Measurements from ENCODE around the gene NID1.

The NID1 gene

DNA sequence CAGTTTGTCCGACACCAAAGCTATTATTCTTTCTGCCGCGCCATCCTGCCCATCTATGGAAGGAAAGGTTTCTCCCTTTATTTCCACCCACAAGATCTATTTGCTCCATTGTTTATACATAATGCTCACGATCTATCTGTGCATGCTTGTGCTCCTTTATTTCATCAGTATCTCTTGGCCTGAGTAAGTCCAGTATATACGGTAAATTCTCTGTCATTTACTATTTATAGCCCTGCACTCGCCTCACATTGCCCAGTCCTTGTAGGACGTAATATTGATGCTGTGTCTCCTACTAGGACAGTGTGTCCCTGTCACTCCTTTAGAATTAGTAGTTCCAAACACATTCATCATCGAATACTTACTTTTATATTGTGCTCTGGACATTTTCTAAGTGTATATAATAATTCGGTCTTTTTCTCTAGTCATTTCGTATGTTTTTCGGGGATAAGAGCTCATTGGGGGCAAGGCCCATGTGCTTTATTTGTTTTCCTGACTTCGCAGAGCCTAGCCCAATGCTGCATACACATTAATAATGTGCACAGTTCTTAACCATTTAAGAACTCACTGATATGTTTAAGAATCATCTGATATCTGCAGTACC lies 3.1 kb upstream of the NID1 start:
- DNase-seq (ENCODE audit: low read depth, low spot score) = no peak

DNA sequence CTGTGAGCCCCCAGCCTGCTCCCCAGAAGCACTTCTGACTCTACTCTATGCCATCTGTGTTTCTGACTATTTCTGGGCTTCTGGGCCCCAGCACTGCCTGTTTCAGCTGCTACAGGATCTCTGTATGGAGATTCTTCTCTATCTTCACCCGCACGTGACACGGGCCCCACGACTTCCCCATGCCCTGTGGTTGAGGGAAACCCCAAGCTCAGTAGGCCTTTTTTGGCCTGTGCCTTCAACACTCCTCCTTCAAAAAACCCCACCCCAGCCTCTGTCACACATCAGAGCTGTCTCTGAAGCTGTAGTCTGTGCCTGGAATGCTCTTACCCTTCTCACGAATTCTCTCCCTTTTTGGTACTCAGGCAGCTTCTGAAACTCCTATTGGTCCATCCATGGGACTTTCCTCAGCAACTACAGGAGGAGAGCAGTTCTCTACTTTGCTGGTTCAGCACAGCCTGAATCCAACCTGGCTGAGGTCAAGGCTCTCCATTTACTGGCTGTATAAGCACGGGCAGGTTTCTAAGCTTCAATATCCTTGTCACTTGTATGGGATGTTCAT lies 2.0 kb upstream of the NID1 start:
- DNase-seq (ENCODE audit: low read depth, low spot score) = no peak

DNA sequence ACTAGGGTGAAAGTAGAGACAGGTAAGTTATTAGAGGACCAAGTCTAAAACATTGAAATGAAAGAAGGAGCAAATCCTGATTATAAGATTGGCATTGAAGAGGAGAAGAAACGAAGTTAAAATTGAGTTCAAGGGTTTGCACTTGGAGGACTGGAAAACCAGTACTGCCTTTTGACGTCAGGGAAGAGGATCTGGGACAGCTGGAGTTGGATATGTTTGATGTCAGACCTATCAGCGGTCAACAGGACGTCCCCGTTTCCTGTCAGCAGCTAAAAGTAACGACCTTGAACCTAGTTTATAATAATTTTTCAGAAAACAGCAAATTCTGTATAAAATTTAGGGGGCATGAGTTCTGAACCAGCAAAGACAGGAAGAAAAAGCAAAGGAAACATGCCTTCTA lies 1.2 kb upstream of the NID1 start:
- DNase-seq (ENCODE audit: low read depth, low spot score) = no peak

DNA sequence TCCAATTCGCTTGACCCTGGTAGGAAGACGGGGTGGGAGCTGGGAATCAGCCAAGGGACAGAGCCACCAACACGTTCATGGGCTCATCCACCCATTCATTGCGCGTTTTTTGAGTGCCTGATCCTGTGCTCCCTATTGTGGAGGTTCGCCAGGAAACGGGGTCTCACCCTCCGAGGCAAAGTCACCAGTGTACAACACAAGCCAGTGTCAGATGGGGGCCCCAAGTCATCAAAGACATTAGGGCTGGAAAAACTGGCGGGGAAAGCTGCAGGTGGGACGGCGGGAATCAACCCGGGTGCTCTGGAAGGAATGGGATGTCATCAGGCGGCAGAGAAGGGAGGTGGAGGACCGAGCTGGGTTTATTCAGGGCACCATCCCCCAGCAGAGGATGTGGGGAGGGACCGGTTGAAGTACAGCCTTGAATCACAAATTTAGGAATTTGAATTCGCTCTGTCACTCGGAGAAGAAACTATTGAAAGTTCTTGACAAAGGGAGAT lies 667 bp upstream of the NID1 start:
- no peak for DNase-seq (ENCODE audit: low read depth, low spot score)

DNA sequence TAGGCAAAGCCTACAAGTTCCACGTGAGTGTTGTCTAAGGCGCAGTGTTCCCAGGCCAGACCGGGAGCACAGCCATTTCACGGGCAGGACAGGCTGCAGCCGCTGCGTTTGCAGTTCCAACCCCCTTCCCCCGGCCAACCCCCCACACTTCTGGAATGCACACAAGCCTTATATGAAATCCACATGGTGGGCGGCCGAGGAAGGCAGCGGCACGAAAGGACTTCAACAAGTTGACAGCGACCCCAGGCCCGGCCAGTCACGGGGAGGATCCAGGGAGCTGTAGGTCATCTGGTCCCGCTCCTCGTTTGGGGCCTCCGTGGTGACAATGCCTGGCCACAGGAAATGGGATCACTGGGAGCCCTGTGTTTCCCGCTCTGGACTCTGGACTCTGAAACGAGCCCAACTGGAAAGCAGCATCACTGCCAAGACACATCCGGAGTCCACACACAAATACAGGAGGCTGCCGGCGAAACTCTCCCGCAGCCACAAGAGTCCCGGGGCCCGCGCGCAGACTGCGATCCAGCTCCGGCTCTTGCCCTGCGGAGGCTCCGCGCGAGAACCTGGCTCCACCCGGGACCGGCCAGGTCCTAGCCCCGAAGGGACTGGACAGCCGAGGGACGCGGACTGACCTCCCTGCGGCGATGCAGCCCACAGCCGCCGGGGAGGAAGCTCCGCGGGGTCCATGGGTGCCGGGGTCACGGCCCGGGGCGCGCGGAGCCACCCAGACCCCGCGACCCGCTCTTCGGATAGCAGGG lies 794 bp downstream of the NID1 start:
- no peak for DNase-seq (ENCODE audit: low read depth, low spot score)

DNA sequence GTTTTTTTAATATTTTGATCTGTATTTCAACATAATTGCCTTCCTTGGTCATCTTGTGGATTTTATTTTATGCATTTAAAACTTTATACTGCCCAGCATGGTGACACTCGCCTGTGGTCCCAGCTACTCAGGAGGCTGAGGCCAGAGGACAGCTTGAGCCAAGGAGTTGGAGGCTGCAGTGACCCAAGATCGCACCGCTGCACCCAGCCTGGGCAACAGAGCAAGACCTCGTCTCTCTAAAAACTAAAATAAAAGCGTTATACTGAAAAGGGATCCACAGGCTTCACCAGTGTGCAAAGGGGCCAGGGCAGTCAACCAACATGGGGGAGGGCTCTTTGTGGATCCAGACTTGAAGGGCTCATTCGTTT lies 1.4 kb downstream of the NID1 start:
- no peak for DNase-seq (ENCODE audit: low read depth, low spot score)

DNA sequence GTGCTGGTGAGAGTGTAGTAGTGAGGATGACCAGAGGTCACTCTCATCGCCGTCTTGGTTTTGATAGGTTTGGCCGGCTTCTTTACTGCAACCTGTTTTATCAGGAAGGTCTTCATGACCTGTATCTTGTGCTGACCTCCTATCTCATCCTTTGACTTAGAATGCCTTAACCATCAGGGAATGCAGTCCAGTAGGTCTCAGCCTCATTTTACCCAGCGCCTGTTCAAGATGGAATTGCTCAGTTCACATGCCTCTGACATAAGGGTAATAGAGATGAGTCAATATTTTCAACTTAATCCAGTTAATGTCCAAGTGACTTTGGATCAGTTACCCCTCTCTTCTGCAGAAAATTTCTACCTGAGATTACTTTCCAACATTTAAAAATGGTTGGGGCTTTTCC lies 4.6 kb downstream of the NID1 start:
- DNase-seq (ENCODE audit: low read depth, low spot score) = no peak

DNA sequence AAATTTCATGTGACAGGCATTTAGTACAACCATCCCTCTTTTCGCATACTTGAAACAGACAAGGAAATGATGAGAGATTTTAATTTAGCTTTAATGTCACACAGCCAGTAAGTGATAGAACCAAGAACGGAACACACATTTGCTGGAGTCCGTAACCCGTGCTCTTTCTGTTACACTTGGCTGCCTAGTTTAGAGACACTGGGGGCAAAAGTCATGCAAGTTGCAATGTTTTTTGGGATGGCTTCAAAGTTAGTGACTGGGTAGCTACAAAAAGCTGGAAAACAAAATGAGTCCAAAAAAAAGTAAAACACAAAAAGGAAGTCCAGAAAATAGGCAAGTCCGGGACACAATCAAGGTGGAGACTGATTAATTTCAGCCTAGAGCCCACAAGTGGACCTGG lies 5.9 kb downstream of the NID1 start:
- DNase-seq (ENCODE audit: low read depth, low spot score) = no peak

DNA sequence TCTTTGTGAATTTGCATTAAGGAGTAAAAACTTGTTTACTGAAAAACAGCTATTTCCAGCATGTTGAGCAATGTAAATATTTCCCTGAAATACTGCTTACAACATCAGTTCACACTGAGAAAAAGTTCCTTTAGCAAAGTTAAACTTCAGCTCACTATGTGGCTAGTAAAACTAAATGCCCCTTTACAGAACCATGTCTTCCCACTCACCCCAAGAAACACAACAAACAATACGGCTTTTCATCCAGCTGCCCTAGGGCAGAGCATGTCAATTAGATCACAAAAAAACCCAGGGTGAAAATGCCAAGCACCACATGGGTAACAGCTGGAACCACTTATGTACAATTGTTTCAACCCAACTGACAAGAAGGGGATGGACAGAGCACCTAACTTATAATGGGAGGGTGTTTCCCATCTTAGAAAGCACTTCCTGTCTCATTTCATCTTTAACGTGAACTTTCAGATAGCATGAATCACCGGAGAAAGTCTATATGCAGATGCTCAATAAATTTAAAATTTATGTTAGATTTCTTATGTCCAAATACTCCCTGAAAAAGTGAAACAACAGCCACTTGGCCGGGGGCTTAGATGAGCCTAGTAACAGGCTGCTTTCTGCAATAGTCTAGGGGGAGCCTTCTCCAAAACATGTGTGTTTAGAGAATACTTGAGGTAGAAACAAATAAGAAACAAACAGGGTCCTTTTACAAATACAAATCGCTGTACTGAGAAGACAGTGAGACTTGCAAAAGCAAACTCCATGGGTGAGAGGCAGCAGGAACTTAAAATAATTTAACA lies 6.6 kb downstream of the NID1 start:
- DNase-seq (ENCODE audit: low read depth, low spot score) = no peak

DNA sequence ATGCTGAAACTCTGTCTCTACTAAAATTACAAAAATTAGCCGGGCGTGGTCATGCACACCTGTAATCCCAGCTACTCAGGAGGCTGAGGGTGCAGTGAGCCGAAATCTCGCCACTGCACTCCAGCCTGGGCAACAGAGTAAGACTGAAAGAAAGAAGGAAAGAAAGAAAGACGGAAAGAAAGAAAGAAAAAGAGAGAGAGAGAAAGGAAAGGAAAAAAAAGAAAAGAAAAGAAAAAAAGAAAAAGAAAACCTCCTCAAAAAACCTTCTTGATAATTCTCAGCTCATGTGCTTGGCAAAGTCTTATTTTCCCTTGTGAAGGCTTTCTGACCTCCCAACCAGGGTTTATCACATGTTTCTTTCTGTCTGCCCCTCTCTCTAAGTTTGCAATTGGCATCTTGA lies 7.3 kb downstream of the NID1 start:
- DNase-seq (ENCODE audit: low read depth, low spot score) = no peak

DNA sequence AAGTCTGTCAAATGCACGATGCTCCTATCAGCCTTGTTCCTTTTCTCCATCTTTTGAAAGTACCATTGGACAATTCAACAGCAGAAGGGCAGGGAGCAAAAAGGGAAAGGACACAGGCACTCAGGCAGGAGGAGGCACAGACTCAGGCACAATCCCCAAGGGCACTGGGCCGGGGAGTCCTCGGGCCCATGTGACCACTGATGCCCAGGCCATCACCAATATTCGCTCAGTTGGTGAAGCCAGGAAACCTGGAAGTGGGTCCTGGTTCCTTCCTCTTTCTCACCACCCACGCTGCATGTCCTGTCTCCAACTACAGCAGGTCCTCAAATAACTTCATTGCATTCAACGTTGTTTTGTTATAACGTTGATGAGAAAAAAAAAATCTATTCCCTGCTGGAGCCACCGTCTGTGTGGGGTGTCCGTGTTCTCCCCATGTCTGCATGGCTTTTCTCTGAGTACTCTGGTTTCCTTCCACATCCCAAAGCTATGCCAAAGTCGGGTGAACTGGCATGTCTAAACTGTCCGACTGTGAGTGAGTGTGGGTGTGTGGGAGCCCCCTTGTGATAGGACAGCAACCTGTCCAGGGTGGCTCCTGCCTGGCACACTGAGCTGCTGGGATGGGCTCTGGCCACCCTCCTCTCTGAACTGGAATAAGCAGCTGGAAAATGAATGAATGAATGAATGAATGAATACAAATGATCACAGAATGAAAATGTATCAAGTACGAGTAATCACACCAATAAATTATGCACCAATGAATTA lies 12.5 kb downstream of the NID1 start:
- DNase-seq (ENCODE audit: low read depth, low spot score) = no peak

DNA sequence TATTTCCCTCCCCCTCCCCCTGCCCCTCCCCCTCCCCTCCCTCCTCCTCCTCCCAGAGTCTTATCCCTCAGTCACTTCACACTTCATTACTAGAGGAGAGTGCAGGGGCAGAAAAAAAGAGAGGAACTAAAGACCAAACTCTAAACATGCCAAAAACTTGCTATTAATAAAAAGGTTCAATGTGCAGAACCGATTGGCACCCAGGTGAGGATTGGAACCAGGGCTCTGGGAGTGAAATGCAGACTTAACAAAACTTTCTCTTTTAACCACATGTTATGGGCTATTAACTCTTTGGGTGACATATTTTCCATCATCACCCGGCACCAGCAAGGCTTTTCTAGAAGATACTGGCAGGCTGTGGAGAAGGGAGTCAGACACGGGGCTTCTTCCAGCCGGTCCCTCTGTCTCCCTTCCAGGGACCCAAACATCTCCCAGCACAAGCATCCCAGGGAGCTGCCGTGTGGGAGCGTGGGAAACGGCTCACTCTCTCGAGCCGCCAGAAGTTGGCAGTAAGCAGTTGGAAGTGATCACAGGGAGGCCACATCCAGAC lies 13.6 kb downstream of the NID1 start:
- DNase-seq (ENCODE audit: low read depth, low spot score) = no peak

DNA sequence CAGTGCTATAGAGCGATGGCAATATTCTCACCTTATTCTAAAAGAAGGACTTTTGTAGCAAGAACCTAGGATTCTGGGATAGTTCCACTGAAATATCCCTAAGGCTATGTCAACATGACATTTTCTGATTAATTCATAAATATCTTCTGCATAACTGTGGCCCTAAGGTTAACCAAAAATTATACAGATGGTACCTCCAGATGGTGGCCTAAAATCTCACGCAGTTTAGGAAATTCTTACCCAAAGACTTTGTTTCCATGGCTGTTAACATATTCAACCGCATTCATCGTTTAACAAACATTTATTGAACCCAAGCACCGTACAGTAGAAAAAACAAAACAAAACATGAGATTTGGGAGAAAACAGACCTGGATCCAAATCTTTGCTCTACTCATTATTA lies 19.1 kb downstream of the NID1 start:
- no peak for DNase-seq (ENCODE audit: low read depth, low spot score)

DNA sequence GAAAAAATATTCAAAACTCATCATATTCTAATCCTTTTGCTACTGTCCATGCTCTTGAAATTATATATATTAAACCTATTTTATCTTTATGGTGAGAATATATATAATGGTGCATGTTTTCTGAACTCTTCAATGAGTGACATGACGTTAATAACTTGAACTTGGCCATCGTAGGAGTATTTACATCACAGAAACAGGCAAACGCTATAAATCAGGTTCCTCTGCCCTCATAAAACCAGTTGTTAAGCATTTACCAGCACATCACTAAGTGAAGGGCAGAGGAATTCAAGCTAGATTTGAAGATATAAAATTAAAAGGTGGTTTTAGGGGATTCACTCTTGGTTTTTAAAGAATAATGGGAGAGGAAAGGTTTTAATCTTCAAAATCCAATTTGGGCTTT lies 20.5 kb downstream of the NID1 start:
- DNase-seq (ENCODE audit: low read depth, low spot score) = no peak

DNA sequence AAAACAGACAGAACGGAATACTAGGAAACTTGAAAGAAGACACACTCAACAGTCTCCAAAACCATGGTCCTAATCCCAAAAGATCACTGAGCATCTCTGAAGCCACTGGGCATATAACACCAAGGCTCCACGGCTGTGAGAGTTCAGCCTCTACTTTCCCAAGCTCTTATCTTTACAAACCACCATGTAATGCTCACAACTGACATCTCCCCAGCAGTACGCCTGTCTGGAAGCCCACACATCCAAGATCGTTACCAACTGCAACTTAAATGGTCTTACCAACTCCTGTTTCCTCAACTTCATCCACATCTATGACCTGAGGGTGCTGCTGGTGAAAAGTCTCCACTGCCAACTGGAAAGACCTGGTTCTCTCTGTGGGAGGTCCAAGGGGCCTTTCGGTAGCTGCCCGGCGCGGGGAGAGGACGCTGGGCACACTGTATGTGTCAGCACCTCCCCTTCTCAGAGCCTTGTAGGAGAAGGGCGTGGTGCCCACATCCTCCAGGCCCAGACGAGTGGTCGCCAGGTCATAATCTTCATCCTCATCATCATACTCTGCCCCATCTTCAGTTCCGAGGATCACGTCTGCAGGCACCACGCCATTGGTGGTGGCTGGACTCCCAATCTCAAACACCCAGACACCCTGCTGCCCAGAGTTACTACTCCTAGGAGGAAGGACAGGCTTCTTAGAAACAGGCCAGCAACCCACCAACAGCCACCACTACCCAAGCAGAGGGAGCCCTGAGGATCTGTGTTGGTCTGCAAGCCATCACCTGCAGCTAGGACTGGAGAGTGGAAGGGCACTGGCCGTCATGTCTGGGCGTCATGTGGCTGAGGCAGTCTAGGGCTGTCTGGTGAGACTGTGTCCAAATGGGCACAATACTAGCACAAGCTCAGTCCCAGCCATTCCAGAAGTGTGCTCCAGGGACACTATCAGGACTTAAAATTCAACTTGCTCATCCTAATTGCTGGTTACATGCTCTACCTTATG lies 23.0 kb downstream of the NID1 start:
- no peak for DNase-seq (ENCODE audit: low read depth, low spot score)

DNA sequence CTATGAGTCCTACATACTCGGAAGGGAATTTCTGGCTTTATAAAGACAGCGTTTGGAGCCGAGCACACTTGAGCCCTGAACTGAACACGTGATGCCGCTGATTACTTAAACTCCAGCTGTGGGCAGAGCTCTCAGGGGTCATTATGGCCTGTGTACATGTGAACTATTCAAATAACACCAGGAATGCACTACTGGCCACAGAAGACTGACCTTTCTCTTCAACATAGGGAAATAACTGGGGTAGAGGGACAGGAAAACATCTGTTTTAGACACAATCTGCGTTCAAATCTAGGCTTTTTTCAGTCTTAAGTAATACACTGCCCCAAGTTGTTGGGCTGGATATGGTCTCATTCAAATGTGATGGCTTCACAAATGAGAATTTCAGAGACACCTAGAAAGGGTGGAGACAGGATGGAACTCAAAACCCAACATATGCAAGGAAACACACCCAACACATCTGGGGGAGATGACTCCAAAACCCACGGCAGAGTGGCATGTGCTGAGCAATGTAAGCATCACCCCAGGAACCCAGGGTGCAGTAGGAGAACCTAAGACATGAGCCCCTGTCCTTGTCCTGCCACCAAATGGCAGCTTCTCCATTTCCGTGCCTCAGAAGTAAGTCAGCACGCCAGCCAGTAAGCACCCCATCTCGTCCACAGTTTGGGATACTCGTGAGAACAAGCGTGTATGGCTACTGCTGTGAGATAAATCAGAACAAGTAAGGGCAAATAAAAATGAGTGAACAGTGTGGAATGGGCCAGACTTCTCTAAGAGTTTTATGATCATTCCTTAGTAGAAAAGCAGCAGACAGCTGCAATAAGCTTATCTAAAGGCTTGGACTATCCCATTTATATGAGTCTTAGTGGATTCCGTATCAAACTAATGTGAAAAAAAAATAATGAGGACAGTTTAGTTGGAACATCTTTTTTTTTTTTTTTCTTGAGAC lies 24.9 kb downstream of the NID1 start:
- DNase-seq (ENCODE audit: low read depth, low spot score) = peak; percentile 79

DNA sequence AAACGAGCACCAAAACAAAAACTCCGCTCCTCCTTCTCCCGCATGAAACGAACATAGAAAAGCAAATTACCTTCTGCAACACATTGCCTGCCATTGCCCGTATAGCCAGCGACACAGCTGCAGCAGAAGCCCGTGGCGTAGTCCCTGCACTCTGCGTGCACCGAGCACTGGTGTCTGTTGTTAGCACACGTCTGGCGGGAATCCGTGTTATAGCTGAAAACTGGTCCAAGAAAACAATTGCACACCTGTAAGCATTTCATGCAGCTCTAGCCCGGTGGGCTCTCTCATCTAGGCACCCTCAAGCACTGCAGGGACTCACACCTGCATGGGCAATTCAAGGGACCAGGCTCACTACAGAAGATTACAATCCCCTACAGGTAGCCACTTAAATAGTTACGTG lies 26.9 kb downstream of the NID1 start:
- no peak for DNase-seq (ENCODE audit: low read depth, low spot score)

DNA sequence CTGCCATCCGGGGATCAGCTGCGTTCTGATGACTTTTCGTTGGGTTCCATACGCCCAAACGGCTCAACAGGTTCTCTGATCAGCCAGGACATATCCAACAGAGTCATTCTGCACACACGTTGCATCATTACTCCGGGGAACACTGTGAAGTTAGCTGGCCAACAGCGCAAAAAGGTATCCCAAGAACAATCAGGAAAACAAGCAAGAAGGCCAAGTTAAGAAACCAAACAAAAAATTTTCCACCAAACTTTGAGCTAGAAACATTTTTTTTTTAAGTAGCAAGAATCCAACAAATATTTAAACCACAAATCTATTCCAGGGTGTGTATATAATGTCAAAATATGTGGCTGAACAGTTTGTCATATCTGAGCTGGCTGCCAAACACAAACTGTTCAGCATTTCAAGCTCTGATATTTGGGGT lies 29.2 kb downstream of the NID1 start:
- DNase-seq (ENCODE audit: low read depth, low spot score) = no peak

DNA sequence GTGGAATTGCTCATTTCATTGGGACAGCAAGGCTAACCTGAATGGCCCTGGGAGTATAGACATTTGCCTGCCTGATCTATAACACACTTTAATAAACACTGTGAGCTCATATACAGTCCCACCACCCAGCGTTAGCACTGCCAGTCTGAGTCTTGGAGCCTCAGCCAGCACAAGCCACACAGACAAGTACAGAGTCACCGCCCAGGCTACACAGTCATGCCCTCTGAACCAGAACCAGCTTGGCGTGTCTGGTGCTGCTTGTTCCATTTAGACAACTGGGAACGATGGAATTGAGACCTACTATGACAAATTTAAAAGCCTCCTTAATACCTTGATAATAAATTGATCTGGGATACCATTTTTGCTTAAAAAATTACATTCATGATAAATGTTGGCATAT lies 31.6 kb downstream of the NID1 start:
- DNase-seq (ENCODE audit: low read depth, low spot score) = no peak
